GM12875 (cell line): ENCODE data around the gene AK4.

Experiments used
- H3K4me3 ChIP-seq: one replicate; pipeline ENCODE4 v1.5.1; 2011; ENCODE audit warnings: low read depth, low read length, control low read depth
- TF ChIP-seq, protein P1 (sequence below): IDR thresholded peaks from 2 replicates; pipeline ENCODE4 v1.5.1; 2011; ENCODE audit warnings: low read depth, mild to moderate bottlenecking, control low read depth, inconsistent platforms, low read length, moderate library complexity, borderline replicate concordance; ENCODE audit not compliant: insufficient read depth

Gene AK4

DNA sequence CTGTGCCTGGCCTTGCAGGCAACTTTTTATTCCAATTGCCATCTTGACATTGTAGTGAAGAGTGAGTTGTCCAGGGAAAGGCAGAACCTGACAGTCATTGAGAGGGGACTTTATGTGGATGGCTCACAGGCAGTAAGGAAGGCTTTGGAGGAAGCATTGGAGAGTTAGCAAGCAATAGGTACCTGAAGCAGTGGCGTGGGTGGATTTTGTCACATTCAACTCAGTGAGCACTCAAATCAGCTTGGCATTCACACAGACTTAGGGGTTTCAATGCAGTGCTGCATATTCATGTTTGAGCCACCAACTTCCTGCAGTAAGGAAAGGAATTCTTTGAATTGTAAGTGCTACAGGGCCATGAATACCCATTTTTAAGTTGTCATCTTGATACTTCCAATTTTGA lies 69.0 kb downstream of the AK4 start:
- TF ChIP-seq, protein P1, sequence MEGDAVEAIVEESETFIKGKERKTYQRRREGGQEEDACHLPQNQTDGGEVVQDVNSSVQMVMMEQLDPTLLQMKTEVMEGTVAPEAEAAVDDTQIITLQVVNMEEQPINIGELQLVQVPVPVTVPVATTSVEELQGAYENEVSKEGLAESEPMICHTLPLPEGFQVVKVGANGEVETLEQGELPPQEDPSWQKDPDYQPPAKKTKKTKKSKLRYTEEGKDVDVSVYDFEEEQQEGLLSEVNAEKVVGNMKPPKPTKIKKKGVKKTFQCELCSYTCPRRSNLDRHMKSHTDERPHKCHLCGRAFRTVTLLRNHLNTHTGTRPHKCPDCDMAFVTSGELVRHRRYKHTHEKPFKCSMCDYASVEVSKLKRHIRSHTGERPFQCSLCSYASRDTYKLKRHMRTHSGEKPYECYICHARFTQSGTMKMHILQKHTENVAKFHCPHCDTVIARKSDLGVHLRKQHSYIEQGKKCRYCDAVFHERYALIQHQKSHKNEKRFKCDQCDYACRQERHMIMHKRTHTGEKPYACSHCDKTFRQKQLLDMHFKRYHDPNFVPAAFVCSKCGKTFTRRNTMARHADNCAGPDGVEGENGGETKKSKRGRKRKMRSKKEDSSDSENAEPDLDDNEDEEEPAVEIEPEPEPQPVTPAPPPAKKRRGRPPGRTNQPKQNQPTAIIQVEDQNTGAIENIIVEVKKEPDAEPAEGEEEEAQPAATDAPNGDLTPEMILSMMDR = no peak
- H3K4me3 ChIP-seq = no peak overlapping the region

DNA sequence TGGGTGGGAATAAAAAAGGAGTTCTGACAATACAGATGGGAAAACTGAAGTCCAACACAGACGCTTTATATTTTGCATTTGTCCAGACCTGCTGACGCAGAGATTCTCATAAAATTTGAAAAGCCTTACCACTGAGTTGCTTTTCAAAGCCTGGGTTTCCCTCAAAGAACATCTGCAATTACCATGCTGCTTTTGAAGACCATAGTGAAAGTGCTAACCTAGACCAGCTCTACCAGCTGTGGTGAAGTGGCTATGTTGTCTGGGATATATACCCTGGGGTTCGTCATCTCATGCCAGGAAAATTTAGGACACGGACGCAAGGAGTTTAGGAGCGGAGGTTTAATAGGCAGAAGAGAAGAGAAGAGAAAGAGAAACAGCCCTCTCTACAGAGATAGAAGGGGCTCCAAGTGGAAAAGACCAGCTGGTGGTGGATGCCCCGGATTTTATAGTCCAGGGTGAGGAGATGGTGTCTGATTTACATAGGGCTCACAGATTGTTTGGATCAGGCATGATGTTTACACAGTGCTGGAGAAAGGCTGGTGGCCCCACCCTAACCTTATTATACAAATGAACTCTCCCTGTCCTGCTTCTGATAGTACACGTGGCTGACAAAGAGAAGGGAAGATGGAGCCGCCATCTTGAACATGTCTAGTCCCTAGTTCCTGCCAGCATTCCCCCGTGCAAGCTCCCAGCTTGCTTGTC lies 73.8 kb downstream of the AK4 start:
- no peak overlapping the region for H3K4me3 ChIP-seq

DNA sequence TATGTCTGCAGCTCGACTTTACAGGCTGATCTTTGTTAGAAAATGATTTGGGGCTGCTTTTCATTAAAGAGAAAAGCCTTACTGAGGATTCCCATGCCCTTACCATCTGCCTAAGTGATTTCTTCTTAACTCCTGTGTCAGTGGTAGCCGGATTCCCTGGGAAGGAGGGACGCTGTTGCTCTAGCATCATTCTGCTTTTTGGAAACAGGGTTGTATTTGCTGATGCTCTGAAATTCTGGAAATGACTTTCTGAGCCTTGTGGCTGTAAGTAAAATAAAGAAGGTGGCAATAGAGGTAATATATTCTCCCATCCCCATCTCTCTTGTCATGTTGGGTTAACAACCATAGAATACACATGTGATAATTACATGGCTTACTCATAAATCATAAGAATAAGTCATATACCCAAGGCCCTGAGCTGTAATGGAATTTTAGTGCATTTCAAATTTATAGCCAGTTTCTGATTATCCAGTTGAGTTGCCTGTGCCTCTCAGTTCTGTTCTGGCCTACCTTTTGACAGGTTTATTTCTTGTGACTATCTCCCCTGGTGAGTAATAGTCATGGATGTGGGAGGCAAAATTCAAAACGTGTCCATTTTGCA lies 74.4 kb downstream of the AK4 start:
- TF ChIP-seq, protein P1 = no peak
- no peak overlapping the region for H3K4me3 ChIP-seq

More for the DNA sequence above, 73.8 kb downstream of the AK4 start:
- TF ChIP-seq, protein P1 = no peak

- TF ChIP-seq, protein P1 = no peak
- no peak overlapping the region for H3K4me3 ChIP-seq
Observed at GRCh38 chr1:65224681-65225091, 76.7 kb downstream of the AK4 start.

DNA sequence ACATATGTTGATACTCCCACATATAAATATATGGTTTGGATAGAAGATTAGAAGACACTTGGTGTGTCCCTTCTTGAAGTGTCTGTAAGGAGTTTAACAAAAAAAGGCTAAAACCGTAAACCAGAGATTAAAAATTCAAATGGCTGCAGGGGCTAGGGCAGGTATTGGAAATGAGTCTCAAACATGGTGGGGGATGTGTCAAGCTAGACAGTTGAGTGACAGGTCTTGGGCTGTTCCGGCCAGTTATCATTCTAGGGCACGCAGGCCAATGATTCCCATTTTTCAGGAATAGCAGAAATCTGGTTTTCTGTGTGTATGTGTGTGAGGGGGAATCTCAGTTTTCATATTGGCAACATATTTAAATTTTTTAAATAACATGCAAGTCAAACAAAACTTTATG lies 77.2 kb downstream of the AK4 start:
- TF ChIP-seq, protein P1 = no peak
- no peak overlapping the region for H3K4me3 ChIP-seq

DNA sequence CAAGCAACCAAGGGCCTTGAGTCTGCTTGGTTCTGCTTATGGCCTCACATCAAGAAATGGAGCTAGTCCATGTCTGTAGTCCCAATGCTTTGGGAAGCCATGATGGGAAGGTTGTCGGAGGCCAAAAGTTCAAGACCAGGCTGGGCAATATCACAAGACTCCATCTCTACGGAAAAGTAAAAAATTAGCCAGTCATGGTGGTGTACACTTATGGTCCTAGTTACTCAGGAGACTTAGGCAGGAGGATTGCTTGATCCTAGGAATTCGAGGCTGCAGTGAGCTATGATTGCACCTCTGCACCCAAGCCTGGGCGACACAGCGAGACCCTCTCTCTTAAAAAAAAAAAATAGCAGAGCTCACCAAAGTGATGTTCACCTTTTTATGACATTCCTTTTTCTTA lies 81.2 kb downstream of the AK4 start:
- TF ChIP-seq, protein P1 = no peak
- H3K4me3 ChIP-seq = no peak overlapping the region

- TF ChIP-seq, protein P1 = no peak
- no peak overlapping the region for H3K4me3 ChIP-seq
Observed at GRCh38 chr1:65229754-65230339, 81.8 kb downstream of the AK4 start.
